IMR-90 (cell line): ENCODE measurements around the gene SFT2D2.

Experiments
- CEBPB ChIP-seq: IDR thresholded peaks from 2 replicates; pipeline ENCODE4 v1.6.1; 2012; ENCODE audit warnings: low read depth, low read length, improper control_type of control experiment
- CTCF ChIP-seq: conservative IDR thresholded peaks from 2 replicates; pipeline ENCODE4 v1.5.1; 2012; ENCODE audit warnings: mild to moderate bottlenecking, low read depth, low read length, improper control_type of control experiment
- FOS ChIP-seq: fragments of 150-350 bp; IDR thresholded peaks from 2 replicates; pipeline ENCODE4 v1.6.1; 2016; ENCODE audit warnings: low read depth, low read length
- MAFK ChIP-seq: IDR thresholded peaks from 2 replicates; pipeline ENCODE4 v1.6.1; 2012; ENCODE audit warnings: low read depth, low read length, improper control_type of control experiment
- MAZ ChIP-seq: IDR thresholded peaks from 2 replicates; pipeline ENCODE4 v1.6.1; 2012; ENCODE audit warnings: low read depth, mild to moderate bottlenecking, low read length, improper control_type of control experiment, moderate library complexity, borderline replicate concordance
- POLR2A ChIP-seq: IDR thresholded peaks from 2 replicates; pipeline ENCODE4 v1.6.1; 2012; ENCODE audit warnings: mild to moderate bottlenecking, low read depth, low read length
- SMC3 ChIP-seq: fragments of 150-350 bp; IDR thresholded peaks from 2 replicates; pipeline ENCODE4 v1.6.1; 2016; ENCODE audit warnings: low read depth, mild to moderate bottlenecking, antibody characterized with exemption, low read length, moderate library complexity
- USF2 ChIP-seq: fragments of 150-350 bp; IDR thresholded peaks from 2 replicates; pipeline ENCODE4 v1.6.1; 2017; ENCODE audit warnings: mild to moderate bottlenecking, antibody characterized with exemption, low read length, low read depth

GRCh38 chr1:168273575-168273974 is 47.8 kb downstream of the SFT2D2 start:
- TF ChIP-seq CTCF (no peak), FOS (no peak), MAZ (no peak), POLR2A (no peak), SMC3 (no peak), CEBPB (no peak), USF2 (no peak), MAFK (no peak)
